Measurements from ENCODE around the gene MECR.

- TF ChIP-seq CTCF (conservative IDR thresholded peaks at IDR 0.05 in 1 of 2, IDR thresholded peaks at IDR 0.05 in 1 of 2; ENCODE audit: extremely low read depth in 1 of 2, insufficient read depth in 1 of 2, low read depth in 1 of 2, low read length in 2 of 2) (no peak), EZH2 (IDR thresholded peaks at IDR 0.05; ENCODE audit: borderline replicate concordance, low read length) (no peak)
Measured at GRCh38 chr1:29279406-29279805, 48.7 kb upstream of the MECR start.

All from mammary epithelial cell (primary cell).